Measurements from ENCODE around the gene CAMTA1. TPM values are rescaled to one million over a fixed set of nuclear protein-coding genes. Genes with fewer than 3 reads are reported as not detected.

Gene CAMTA1
- polyA plus RNA-seq, 1 of the 3 experiments (the other 2 are of a cell fraction) = 63.1 TPM

- TF ChIP-seq ZBTB33 (IDR thresholded peaks at IDR 0.05; ENCODE audit: borderline replicate concordance, low read depth) (no peak), TCF12 (IDR thresholded peaks at IDR 0.05) (peak; percentile 92), NFIC (IDR thresholded peaks at IDR 0.05; ENCODE audit: borderline replicate concordance) (peak; percentile 94), CTCF (IDR thresholded peaks at IDR 0.05) (no peak), RFX5 (IDR thresholded peaks at IDR 0.05; ENCODE audit: low read length) (no peak), PBX3 (IDR thresholded peaks at IDR 0.05) (peak; percentile 79)
These were observed 514.1 kb downstream of the CAMTA1 start (continued) for GRCh38 chr1:7299329-7299799.

GRCh38 chr1:7299994-7300393 is 514.7 kb downstream of the CAMTA1 start:
- Histone ChIP-seq H3K79me2 (ENCODE audit: insufficient read depth) (no peaks in the 10 kb centered on the region), H3K9me3 (0 out of 2 replicates have a peak, but pooled peaks cover 4% of the 10 kb centered on the region), H2AFZ (ENCODE audit: low read depth) (peak overlapping the region; percentile 33; the same call in 1 of the 2 replicates), H3K36me3 (replicated peaks in 1 of 2; ENCODE audit: control insufficient read depth in 1 of 2, insufficient read depth in 2 of 2, low read length in 1 of 2) (no peaks in the 10 kb centered on the region), H3K4me3 (ENCODE audit: low read depth in 2 of 2, low read length in 1 of 2) (peak overlapping the region; percentile 2 to 23; a peak in 1 of 4 replicates), H3K27me3 (ENCODE audit: insufficient read depth) (no peaks in the 10 kb centered on the region), H3K27ac (ENCODE audit: low read depth in 2 of 2, low read length in 1 of 2) (peak overlapping the region; percentile 71 to 100; a peak in 3 of 4 replicates), H3K9me2 (no peaks in the 10 kb centered on the region), H3F3A (replicated peaks; ENCODE audit: insufficient read depth) (peaks cover 37% of the 10 kb centered on the region), H3K9ac (peak overlapping the region; percentile 76; the same call in 1 of the 2 replicates), H4K20me1 (ENCODE audit: insufficient read depth) (no peaks in the 10 kb centered on the region), H3K4me2 (peak overlapping the region; percentile 80), H3K4me1 (ENCODE audit: control insufficient read depth in 1 of 2, insufficient read depth in 2 of 2, low read depth in 1 of 2, low read length in 1 of 2) (peaks cover 19 to 29% of the 10 kb centered on the region in 2 experiments; a peak in 3 of 4 replicates)
- POLR2A ChIA-PET = no interaction called here
- WGBS (ENCODE audit: low lambda C conversion rate) = 15% methylated on average over 2 of the region's 2 CpGs
- no peak for DNase-seq
- CTCF ChIA-PET = no interaction called here
- TF ChIP-seq PBX3 (IDR thresholded peaks at IDR 0.05) (peak; percentile 50), NRF1 (IDR thresholded peaks at IDR 0.05; ENCODE audit: low read depth, low read length) (no peak), EP300 (IDR thresholded peaks at IDR 0.05; ENCODE audit: borderline replicate concordance in 1 of 2, low read depth in 1 of 2, low read length in 1 of 2) (peak in 1 of 2 experiments; percentile 65; a peak in 2 of 4 replicates), FOSL2 (IDR thresholded peaks at IDR 0.05; ENCODE audit: borderline replicate concordance, low read depth) (peak; percentile 86), REST (IDR thresholded peaks at IDR 0.05; ENCODE audit: low read depth, low read length) (no peak), TCF12 (IDR thresholded peaks at IDR 0.05) (peak; percentile 81), IRF3 (IDR thresholded peaks at IDR 0.05; ENCODE audit: low read depth, low read length) (no peak), YY1 (IDR thresholded peaks at IDR 0.05; ENCODE audit: low read depth) (no peak), JUND (IDR thresholded peaks at IDR 0.05) (peak; percentile 51), SMC3 (IDR thresholded peaks at IDR 0.05; ENCODE audit: low read depth, low read length) (no peak), CTCF (IDR thresholded peaks at IDR 0.05) (no peak), CHD2 (IDR thresholded peaks at IDR 0.05; ENCODE audit: low read length, partially characterized antibody) (no peak), MAX (IDR thresholded peaks at IDR 0.05; ENCODE audit: low read depth) (peak; percentile 22; the same call in 1 of the 2 replicates)
